ENCODE measurements around the gene NFAT5.
"Not testable (repeated sequence)": the region's sequence is repeated elsewhere in the genome, so short reads cannot be mapped to it uniquely, and the experiment has no call there.

Gene NFAT5

DNA sequence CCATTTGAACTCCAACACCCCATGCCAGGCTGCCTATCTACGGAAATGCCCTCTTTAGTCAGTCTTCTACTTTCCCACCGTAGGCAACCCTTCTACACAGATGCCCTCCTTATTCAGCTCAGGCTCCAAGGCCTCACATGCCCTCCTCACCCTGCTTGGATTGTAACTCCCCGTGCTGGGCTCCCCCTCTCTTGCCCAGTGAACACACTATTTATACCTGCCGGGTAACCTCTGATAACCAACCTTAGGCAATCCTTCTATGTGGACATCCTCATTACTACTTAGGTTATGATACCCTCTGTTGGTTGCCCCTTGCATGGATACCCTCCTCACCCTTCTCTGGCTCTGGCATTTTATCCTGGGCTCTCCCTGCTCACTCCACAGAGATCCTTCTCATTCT, 50.3 kb downstream of the NFAT5 start:
- in situ Hi-C loops (cut with MboI; ENCODE audit: low sequenced_read_pairs): no loop called here

DNA sequence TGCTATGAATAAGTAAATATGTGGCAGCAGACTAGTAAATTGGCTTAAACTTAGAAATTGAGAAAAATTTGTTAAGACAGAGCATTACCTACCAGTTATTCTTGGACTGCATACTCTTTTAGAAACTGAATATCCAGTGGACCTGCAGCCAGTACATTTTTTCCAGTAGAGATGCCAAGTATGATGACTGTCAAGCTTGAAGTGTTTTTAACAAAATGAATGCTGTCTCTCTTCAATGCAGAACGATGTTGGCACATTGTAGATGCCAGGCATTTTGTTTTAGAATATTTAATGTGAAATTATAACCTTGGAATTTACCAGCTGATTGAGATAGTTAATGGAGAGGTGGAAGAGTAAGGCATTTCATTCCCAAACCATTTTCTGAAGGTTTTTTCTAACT, 52.5 kb downstream of the NFAT5 start:
- Histone ChIP-seq H3K4me3 (no peak overlapping the region), H3K9me3 (no peaks in the 10 kb centered on the region), H3K36me3 (replicated peaks) (no peaks in the 10 kb centered on the region; the same call in 1 of the 2 replicates), H3K27me3 (ENCODE audit: low read depth) (no peaks in the 10 kb centered on the region), H3K4me1 (peaks cover 12% of the 10 kb centered on the region)
- in situ Hi-C loops (cut with MboI; ENCODE audit: low sequenced_read_pairs): no loop called here
- no peak for DNase-seq (ENCODE audit: low spot score in 2 of 2)

More for the DNA sequence above, 50.3 kb downstream of the NFAT5 start:
- H3K4me1 ChIP-seq: peaks cover 26% of the 10 kb centered on the region
- no peaks in the 10 kb centered on the region; the same call in 1 of the 2 replicates for H3K36me3 ChIP-seq (replicated peaks)
- no peak overlapping the region for H3K4me3 ChIP-seq
- no peaks in the 10 kb centered on the region for H3K27me3 ChIP-seq (ENCODE audit: low read depth)
- H3K9me3 ChIP-seq: no peaks in the 10 kb centered on the region
- no peak for DNase-seq (ENCODE audit: low spot score in 2 of 2)

DNA sequence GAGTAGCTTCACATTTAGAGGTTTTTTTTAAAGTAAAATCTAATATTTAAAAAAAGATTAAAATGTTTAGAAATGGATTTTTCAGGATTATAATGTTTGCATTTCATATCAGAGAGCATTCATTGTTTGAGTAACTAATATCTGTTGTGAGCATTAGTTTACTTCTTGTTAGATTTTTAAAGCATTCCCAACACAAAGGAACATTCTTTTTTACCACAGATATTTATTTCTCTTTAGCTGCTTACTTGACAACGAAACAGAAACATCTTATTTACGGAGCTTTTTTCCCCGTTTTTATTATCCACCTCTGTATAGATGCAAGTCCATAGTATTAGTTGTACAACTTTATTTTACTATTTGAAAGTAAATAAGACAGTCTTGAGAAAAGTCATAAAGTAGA, 53.0 kb downstream of the NFAT5 start:
- H3K27me3 ChIP-seq (ENCODE audit: low read depth): no peaks in the 10 kb centered on the region
- no peaks in the 10 kb centered on the region for H3K9me3 ChIP-seq
- no peaks in the 10 kb centered on the region; the same call in 1 of the 2 replicates for H3K36me3 ChIP-seq (replicated peaks)
- H3K4me3 ChIP-seq: no peak overlapping the region
- H3K4me1 ChIP-seq: peaks cover 9% of the 10 kb centered on the region
- DNase-seq (ENCODE audit: low spot score in 2 of 2): no peak
- in situ Hi-C loops (cut with MboI; ENCODE audit: low sequenced_read_pairs): no loop called here

DNA sequence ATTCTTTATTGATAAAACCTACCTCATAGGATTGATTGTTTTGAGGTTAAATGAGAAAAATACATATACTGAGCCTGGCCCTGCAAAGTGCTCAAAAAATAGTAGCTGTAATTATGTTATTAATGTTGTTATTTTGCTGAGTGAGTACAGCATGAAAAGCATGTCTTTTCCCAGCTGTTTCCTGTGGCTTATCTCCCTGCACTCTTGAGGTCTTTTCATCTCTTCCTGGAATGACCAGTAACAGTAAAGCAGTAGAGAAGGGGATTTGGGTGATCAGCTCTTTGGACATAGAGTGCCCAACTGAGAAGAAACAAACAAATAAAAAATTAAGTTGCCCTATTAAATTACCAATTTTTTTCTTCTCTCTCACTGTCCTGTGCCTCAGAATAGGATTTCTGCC, 53.7 kb downstream of the NFAT5 start:
- DNase-seq (ENCODE audit: low spot score in 2 of 2): no peak
- no peak overlapping the region for H3K4me3 ChIP-seq
- peaks cover 9% of the 10 kb centered on the region for H3K4me1 ChIP-seq
- no peaks in the 10 kb centered on the region for H3K27me3 ChIP-seq (ENCODE audit: low read depth)
- no peaks in the 10 kb centered on the region for H3K36me3 ChIP-seq (replicated peaks)
- in situ Hi-C loops (cut with MboI; ENCODE audit: low sequenced_read_pairs): no loop called here
- no peaks in the 10 kb centered on the region for H3K9me3 ChIP-seq

DNA sequence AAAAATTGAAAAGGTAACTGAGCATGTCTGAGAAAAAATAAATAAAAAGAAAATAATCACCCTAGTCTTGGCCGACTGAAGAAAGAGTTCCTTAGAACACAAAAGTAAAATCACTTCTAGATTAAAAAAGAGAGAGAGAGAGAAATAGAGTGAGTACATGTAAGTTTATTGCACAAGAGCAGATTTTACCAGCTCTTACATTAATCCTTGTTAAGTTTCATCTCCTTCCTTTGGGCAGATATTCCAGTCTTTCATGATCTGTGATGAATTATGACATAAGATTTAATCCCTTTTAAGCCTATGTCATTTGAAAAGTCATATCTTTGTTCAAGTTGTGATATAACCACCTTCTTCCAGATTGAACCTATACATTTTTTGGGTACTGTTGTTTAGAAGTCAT, 54.8 kb downstream of the NFAT5 start:
- Histone ChIP-seq H3K4me3 (no peak overlapping the region), H3K36me3 (replicated peaks) (no peaks in the 10 kb centered on the region), H3K27me3 (ENCODE audit: low read depth) (no peaks in the 10 kb centered on the region), H3K9me3 (no peaks in the 10 kb centered on the region), H3K4me1 (peaks cover 9% of the 10 kb centered on the region)
- in situ Hi-C loops (cut with MboI; ENCODE audit: low sequenced_read_pairs): no loop called here
- DNase-seq (ENCODE audit: low spot score in 2 of 2): no peak

DNA sequence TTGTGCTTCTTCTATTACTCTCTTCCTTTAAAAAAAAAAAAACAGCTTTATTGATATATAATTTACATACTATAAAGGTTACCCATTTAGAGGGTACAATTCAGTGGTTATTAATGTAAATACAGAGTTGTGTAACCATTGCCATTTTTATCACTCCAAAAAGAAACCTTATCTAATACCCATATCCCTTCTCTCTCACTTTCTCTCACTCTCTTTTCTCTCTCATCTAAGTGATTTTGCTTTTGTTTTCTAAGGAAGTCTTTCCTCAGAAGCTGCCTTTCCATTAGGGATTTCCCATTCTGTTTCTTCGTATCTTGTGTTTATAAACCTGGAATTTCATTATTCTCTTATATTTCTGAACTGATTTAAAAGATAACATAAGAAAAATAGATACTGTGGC, 55.5 kb downstream of the NFAT5 start:
- no peak for DNase-seq (ENCODE audit: low spot score in 2 of 2)
- Histone ChIP-seq H3K4me1 (peaks cover 9% of the 10 kb centered on the region), H3K9me3 (no peaks in the 10 kb centered on the region), H3K4me3 (no peak overlapping the region), H3K27me3 (ENCODE audit: low read depth) (no peaks in the 10 kb centered on the region), H3K36me3 (replicated peaks) (no peaks in the 10 kb centered on the region)
- in situ Hi-C loops (cut with MboI; ENCODE audit: low sequenced_read_pairs): no loop called here

DNA sequence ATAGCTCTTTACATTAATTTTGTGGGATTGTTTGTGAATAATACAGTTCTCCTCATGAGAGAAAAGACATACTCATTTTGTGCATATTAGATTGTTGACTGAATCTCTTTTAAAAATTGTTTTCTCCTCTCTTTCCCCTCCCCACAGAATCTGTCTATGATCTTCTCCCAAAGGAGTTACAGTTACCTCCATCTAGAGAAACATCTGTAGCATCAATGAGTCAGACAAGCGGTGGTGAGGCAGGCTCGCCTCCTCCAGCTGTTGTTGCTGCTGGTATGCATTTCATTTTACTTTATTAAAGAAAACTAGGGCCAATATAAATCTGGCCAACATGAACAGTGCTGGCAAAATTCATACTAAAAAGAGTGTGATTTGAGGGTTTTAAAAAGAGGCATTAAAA, 60.5 kb downstream of the NFAT5 start:
- H3K27me3 ChIP-seq (ENCODE audit: low read depth): no peaks in the 10 kb centered on the region
- in situ Hi-C loops (cut with MboI; ENCODE audit: low sequenced_read_pairs): no loop called here
- no peak overlapping the region for H3K4me3 ChIP-seq
- no peaks in the 10 kb centered on the region for H3K9me3 ChIP-seq
- DNase-seq (ENCODE audit: low spot score in 2 of 2): no peak
- H3K4me1 ChIP-seq: no peaks in the 10 kb centered on the region
- H3K36me3 ChIP-seq (replicated peaks): peaks cover 3% of the 10 kb centered on the region; the same call in 1 of the 2 replicates

DNA sequence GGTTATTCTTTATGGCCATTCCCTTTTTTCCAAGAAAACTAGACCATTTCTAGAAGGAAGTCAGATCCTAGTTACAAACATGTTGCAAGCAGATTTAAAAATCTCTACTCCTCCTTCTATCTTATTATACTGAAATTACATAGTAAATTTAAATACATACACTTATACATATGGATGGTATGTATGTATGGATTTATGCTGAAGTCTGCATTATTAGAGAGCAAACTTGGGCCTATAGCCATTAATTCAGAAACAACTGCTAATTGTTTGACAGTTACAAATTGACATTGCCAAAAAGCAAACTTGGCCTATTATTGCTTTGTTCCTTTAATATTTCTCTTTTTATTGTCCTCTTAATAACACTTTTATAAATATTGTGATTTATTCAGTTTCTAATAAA, 67.1 kb downstream of the NFAT5 start:
- H3K36me3 ChIP-seq (replicated peaks): peaks cover 22% of the 10 kb centered on the region
- no peaks in the 10 kb centered on the region for H3K4me1 ChIP-seq
- DNase-seq (ENCODE audit: low spot score in 2 of 2): no peak
- no peak overlapping the region for H3K4me3 ChIP-seq
- in situ Hi-C loops (cut with MboI; ENCODE audit: low sequenced_read_pairs): no loop called here
- peaks cover 16% of the 10 kb centered on the region for H3K9me3 ChIP-seq
- H3K27me3 ChIP-seq (ENCODE audit: low read depth): no peaks in the 10 kb centered on the region

DNA sequence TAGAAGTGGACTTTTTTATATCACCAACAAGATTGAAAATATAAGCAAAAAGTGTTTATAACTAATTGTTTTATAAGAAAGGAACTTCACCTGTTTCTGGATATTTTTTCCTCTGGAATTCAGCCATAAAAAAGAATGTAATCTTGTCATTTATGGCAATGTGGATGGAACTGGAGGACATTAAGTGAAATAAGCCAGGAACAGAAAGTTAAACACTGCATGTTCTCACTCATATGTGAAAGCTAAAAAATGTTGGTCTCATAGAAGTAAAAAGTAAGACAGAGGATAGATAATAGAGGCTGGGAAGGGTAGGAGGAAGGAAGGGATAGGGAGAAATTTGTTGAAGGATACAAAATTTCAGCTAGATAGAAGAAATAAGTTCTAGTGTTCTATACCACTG, 67.6 kb downstream of the NFAT5 start:
- Histone ChIP-seq H3K9me3 (peaks cover 16% of the 10 kb centered on the region), H3K27me3 (ENCODE audit: low read depth) (no peaks in the 10 kb centered on the region), H3K36me3 (replicated peaks) (peaks cover 22% of the 10 kb centered on the region), H3K4me3 (no peak overlapping the region), H3K4me1 (no peaks in the 10 kb centered on the region)
- DNase-seq (ENCODE audit: low spot score in 2 of 2): no peak
- in situ Hi-C loops (cut with MboI; ENCODE audit: low sequenced_read_pairs): no loop called here

DNA sequence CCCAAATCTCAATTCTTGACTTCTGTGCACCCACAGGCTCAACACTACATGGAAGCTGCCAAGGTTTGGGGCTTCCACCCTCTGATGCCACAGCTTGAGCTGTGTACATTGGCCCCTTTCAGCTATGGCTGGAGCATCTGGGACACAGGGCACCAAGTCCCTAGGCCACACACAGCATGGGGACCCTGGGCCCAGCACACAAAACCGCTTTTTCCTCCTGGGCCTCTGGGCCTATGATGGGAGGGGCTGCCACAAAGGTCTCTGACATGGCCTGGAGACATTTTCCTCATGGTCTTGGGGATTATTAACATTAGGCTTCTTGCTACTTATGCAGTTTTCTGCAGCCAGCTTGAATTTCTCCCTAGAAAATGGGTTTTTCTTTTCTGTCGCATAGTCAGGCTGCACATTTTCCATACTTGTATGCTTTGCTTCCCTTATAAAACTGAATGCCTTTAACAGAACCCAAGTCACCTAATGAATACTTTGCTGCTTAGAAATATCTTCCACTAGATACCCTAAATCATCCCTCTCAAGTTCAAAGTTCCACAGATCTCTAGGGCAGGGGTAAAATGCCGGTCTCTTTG, 70.9 kb downstream of the NFAT5 start:
- DNase-seq (ENCODE audit: low spot score in 2 of 2); H3K27me3 ChIP-seq (ENCODE audit: low read depth); H3K4me1 ChIP-seq; in situ Hi-C loops (cut with MboI; ENCODE audit: low sequenced_read_pairs); H3K4me3 ChIP-seq: not testable (repeated sequence)
- H3K36me3 ChIP-seq (replicated peaks): peaks cover 22% of the 10 kb centered on the region
- H3K9me3 ChIP-seq: peaks cover 16% of the 10 kb centered on the region

DNA sequence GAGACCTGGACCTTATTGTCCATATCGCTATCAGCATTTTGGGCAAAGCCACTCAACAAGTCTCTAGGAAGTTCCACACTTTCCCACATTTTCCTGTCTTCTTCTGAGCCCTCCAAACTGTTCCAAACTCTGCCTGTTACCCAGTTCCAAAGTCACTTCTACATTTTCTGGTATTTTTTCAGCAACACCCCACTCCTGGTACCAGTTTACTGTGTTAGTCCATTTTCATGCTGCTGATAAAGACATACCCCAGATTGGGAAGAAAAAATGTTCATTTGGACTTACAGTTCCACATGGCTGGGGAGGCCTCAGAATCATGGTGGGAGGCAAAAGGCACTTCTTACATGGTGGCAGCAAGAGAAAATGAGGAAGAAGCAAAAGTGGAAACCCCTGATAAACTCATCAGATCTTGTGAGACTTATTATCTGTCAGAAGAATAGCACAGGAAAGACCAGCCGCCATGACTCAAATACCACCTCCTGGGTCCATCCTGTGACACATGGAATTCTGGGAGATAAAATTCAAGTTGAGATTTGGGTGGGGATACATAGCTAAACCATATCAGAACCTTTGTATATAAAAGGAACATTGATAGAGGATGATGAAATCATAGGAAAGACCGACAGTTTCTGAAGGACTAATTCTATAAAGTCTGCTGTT, 71.6 kb downstream of the NFAT5 start:
- in situ Hi-C loops (cut with MboI; ENCODE audit: low sequenced_read_pairs); H3K27me3 ChIP-seq (ENCODE audit: low read depth); H3K4me3 ChIP-seq; H3K4me1 ChIP-seq; DNase-seq (ENCODE audit: low spot score in 2 of 2): not testable (repeated sequence)
- H3K36me3 ChIP-seq (replicated peaks): peaks cover 22% of the 10 kb centered on the region
- H3K9me3 ChIP-seq: peaks cover 16% of the 10 kb centered on the region

DNA sequence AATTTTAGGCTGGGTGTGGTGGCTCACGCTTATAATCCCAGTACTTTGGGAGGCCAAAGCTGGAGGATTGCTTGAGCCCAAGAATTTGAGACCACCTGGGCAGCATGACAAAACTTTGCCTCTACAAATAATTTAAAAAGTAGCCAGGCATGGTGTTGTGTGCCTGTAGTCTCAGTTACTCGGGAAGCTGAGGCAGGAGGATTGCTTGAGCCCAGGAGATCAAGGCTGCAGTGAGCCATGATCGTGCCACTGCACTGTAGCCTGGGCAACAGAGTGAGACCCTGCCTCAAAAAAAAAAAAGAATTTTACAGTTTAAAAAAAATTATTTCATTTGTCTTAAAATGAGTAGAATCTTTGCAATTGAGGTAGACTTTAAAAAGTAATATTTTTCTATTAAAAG, 78.2 kb downstream of the NFAT5 start:
- H3K27me3 ChIP-seq (ENCODE audit: low read depth); in situ Hi-C loops (cut with MboI; ENCODE audit: low sequenced_read_pairs); DNase-seq (ENCODE audit: low spot score in 2 of 2); H3K4me1 ChIP-seq; H3K9me3 ChIP-seq; H3K4me3 ChIP-seq: not testable (repeated sequence)
- peaks cover 11% of the 10 kb centered on the region for H3K36me3 ChIP-seq (replicated peaks)

DNA sequence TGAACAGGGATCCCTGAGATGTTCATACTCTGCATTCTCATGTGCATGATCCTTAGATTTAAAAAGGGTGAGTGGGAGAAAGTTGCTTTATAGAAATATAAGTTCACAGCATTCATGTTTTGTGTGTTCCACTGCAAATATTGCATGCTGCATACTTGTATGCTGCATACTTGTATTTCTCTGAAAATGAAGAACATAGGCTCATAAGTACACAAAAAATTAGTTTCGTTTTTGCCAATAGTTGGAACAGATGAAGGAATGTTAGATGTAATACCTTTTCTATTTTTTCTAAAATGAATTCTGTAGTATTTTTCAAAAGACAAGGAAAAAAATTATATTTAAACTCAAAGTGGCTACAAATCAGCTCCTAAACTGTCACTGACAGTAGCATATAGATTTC, 79.0 kb downstream of the NFAT5 start:
- no peaks in the 10 kb centered on the region for H3K27me3 ChIP-seq (ENCODE audit: low read depth)
- DNase-seq (ENCODE audit: low spot score in 2 of 2): no peak
- H3K9me3 ChIP-seq: no peaks in the 10 kb centered on the region
- no peak overlapping the region for H3K4me3 ChIP-seq
- in situ Hi-C loops (cut with MboI; ENCODE audit: low sequenced_read_pairs): no loop called here
- no peaks in the 10 kb centered on the region for H3K4me1 ChIP-seq
- H3K36me3 ChIP-seq (replicated peaks): peaks cover 14% of the 10 kb centered on the region

DNA sequence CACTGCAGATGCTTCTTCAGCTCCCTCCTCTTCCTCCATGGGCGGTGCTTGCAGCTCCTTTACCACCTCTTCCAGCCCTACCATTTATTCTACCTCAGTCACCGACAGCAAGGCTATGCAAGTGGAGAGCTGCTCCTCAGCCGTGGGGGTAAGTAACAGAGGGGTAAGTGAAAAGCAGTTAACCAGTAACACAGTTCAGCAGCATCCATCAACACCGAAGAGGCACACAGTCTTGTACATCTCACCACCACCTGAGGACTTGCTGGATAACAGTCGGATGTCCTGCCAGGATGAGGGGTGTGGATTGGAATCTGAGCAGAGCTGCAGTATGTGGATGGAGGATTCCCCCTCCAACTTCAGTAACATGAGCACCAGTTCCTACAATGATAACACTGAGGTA, 81.3 kb downstream of the NFAT5 start:
- in situ Hi-C loops (cut with MboI; ENCODE audit: low sequenced_read_pairs): no loop called here
- Histone ChIP-seq H3K4me3 (no peak overlapping the region), H3K9me3 (no peaks in the 10 kb centered on the region), H3K4me1 (no peaks in the 10 kb centered on the region), H3K27me3 (ENCODE audit: low read depth) (no peaks in the 10 kb centered on the region), H3K36me3 (replicated peaks) (peaks cover 17% of the 10 kb centered on the region)
- DNase-seq (ENCODE audit: low spot score in 2 of 2): no peak

DNA sequence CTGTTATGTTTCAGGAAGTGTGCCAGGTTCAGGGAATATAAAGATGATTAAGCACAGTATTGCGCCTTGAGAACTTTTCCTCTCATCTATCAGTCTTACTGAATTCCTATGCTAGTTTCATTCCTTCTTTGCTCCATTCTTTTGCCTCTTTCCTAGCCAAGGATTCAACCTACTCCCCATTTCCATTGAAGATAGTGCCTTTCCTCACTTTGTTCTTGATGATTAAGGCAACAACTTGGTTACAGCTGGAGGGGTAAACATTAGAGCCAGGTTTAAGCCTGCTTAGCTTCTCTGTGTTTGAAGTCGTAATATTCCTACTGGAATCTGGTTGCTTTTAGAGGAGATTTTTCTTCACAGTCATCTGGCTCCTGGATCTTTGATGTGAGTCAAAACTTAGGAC, 85.5 kb downstream of the NFAT5 start:
- no peaks in the 10 kb centered on the region for H3K9me3 ChIP-seq
- H3K4me3 ChIP-seq: no peak overlapping the region
- H3K36me3 ChIP-seq (replicated peaks): peaks cover 35% of the 10 kb centered on the region
- H3K27me3 ChIP-seq (ENCODE audit: low read depth): no peaks in the 10 kb centered on the region
- no peaks in the 10 kb centered on the region for H3K4me1 ChIP-seq
- in situ Hi-C loops (cut with MboI; ENCODE audit: low sequenced_read_pairs): no loop called here
- no peak for DNase-seq (ENCODE audit: low spot score in 2 of 2)
